ENCODE data around the gene ALDH3A1. TPM values are rescaled to one million over a fixed set of nuclear protein-coding genes. Genes with fewer than 3 reads are reported as not detected.

The ALDH3A1 gene
- total RNA-seq, 1 experiment from 2014 or later, result 41.9 TPM

DNA sequence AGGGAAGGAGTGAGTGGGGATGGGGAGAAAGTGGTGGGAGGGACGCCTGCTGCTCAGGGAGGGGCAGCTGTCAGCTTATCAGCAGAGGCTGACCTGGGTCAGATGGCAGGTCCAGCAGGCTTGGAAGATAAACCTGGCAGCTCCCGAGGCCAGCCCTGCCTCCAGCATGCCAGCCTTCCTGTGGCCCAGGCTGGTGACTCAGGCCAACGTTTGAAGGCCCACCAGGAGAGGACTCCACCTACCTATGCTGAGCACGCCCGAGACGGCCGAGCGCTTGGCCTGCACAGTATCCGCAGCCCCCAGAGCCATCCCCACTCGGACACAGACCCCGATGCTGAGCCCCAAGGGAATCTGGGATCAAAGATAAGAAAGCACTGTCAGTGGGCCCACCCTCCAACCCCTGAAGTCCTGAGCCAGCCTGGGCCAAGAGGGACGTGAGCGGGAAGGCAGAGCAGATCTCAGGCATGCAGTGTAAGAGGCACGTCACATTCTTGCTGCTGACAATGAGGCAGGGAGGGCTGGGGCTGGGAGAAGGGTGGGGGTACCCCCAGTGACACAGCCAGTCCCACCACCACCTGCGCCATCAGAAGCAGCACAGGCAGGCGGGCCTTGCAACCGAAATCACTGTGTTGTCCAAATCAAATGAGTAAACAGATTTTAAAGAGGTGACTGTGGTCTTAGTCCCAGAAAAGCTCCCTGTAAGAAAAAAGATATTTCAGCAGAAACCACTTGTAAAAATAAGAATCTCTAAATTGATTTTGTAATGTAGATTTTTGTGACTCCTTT lies 44.1 kb downstream of the ALDH3A1 start:
- no peak for DNase-seq (ENCODE audit: low spot score)

GRCh38 chr17:19703106-19703827 lies 44.8 kb downstream of the ALDH3A1 start:
- no peak for DNase-seq (ENCODE audit: low spot score)

GRCh38 chr17:19702217-19702641 lies 45.9 kb downstream of the ALDH3A1 start:
- DNase-seq (ENCODE audit: low spot score), result no peak

Other genes starting within 250 kb of the ALDH3A1 start
- 1.3 and 2.2 TPM in 2 replicates for gene SLC47A1, start 214.4 kb downstream of the ALDH3A1 start, total RNA-seq (2014; rRNA removed; shearing (Covaris generic))
- 158 and 160 TPM in 2 replicates for gene ALDH3A2, start 99.5 kb downstream of the ALDH3A1 start, total RNA-seq (2014; rRNA removed; shearing (Covaris generic))
- not detected in 2 replicates for gene SLC47A2, start 31.7 kb downstream of the ALDH3A1 start, total RNA-seq (2014; rRNA removed; shearing (Covaris generic))
- gene ULK2, start 119.6 kb upstream of the ALDH3A1 start, total RNA-seq (2014; rRNA removed; shearing (Covaris generic)), result 6.6 and 8.0 TPM in 2 replicates
- gene AKAP10, start 229.5 kb upstream of the ALDH3A1 start, total RNA-seq (2014; rRNA removed; shearing (Covaris generic)), result 12.3 and 16.1 TPM in 2 replicates

All from H4 (cell line).